ENCODE measurements around the gene GALR3.

The GALR3 gene

GRCh38 chr22:37790234-37790633, 32.9 kb upstream of the GALR3 start:
- no peak for TF ChIP-seq POLR2AphosphoS5 (IDR thresholded peaks at IDR 0.05; ENCODE audit: low read depth, low read length)
- no peak for TF ChIP-seq REST (IDR thresholded peaks at IDR 0.05; ENCODE audit: insufficient read depth in 1 of 2, low read depth in 2 of 2, low read length in 2 of 2)
- no peak for TF ChIP-seq FOXP2 (optimal IDR thresholded peaks at IDR 0.05; ENCODE audit: borderline replicate concordance, extremely low read depth, extremely low read length, insufficient read depth)
- no peak for TF ChIP-seq SIN3A (IDR thresholded peaks at IDR 0.05; ENCODE audit: borderline replicate concordance, insufficient read depth, low read length)
- no peak for TF ChIP-seq TAF1 (IDR thresholded peaks at IDR 0.05; ENCODE audit: borderline replicate concordance, insufficient read depth, low read length)

DNA sequence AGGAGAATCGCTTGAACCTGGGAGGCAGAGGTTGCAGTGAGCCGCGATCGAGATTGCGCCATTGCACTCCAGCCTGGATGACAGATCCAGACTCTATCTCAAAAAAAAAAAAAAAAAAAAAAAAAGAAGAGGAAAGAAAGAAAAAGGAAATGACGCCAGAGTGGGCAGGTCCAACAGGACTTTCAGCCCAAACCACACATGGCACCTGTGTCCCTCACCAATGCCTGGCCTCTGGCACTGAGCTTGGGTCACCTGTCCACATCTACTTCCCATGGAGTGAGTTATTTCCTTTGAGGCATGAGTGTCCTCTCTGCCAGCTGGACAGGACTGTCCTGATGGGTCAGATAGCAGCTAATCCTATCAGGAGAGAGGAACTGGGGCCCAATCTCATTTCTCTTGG, 30.7 kb upstream of the GALR3 start:
- TF ChIP-seq POLR2AphosphoS5 (IDR thresholded peaks at IDR 0.05; ENCODE audit: low read depth, low read length): no peak
- TF ChIP-seq REST (IDR thresholded peaks at IDR 0.05; ENCODE audit: insufficient read depth in 1 of 2, low read depth in 2 of 2, low read length in 2 of 2): no peak
- TF ChIP-seq SIN3A (IDR thresholded peaks at IDR 0.05; ENCODE audit: borderline replicate concordance, insufficient read depth, low read length): no peak
- no peak for TF ChIP-seq FOXP2 (optimal IDR thresholded peaks at IDR 0.05; ENCODE audit: borderline replicate concordance, extremely low read depth, extremely low read length, insufficient read depth)
- no peak for TF ChIP-seq TAF1 (IDR thresholded peaks at IDR 0.05; ENCODE audit: borderline replicate concordance, insufficient read depth, low read length)

DNA sequence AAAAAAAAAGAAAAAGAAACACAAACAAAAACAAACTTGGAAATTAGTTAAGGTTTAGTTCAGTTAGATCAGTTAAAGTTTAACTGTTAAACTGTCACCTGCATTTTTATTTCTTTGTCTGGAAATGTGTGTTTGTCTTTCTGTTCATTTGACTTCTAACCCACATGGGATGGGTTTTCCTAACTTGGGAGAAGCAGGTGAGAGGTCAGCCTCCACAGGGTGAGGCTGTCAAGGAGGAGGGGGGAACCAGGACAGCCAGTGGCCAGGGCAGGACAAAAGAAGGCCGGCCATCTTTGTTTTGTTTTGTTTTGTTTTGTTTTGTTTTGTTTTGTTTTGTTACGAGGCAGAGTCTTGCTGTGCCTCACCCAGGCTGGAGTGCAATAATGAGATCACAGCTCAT, 28.8 kb upstream of the GALR3 start:
- no peak for TF ChIP-seq FOXP2 (optimal IDR thresholded peaks at IDR 0.05; ENCODE audit: borderline replicate concordance, extremely low read depth, extremely low read length, insufficient read depth)
- no peak for TF ChIP-seq REST (IDR thresholded peaks at IDR 0.05; ENCODE audit: insufficient read depth in 1 of 2, low read depth in 2 of 2, low read length in 2 of 2)
- no peak for TF ChIP-seq POLR2AphosphoS5 (IDR thresholded peaks at IDR 0.05; ENCODE audit: low read depth, low read length)
- TF ChIP-seq TAF1 (IDR thresholded peaks at IDR 0.05; ENCODE audit: borderline replicate concordance, insufficient read depth, low read length): no peak
- no peak for TF ChIP-seq SIN3A (IDR thresholded peaks at IDR 0.05; ENCODE audit: borderline replicate concordance, insufficient read depth, low read length)

DNA sequence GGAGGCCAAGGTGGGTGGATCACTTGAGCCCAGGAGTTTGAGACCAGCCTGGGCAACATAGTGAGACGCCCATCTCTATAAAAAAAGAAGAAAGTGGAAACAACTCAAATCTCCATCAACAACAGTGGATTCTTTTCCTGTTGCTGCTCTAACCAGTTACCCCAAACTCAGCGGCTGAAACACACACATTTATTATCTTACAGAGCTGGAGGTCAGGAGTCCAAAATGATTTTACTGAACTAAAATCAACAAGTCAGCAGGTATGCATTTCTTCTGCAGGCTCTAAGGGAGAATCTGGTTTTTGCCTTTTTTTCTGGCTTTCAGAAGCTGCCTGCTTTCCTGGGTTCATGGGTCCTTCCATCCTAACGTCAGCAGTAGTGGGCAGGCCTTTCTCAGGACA, 27.1 kb upstream of the GALR3 start:
- no peak for TF ChIP-seq POLR2AphosphoS5 (IDR thresholded peaks at IDR 0.05; ENCODE audit: low read depth, low read length)
- TF ChIP-seq SIN3A (IDR thresholded peaks at IDR 0.05; ENCODE audit: borderline replicate concordance, insufficient read depth, low read length): no peak
- no peak for TF ChIP-seq REST (IDR thresholded peaks at IDR 0.05; ENCODE audit: insufficient read depth in 1 of 2, low read depth in 2 of 2, low read length in 2 of 2)
- no peak for TF ChIP-seq FOXP2 (optimal IDR thresholded peaks at IDR 0.05; ENCODE audit: borderline replicate concordance, extremely low read depth, extremely low read length, insufficient read depth)
- no peak for TF ChIP-seq TAF1 (IDR thresholded peaks at IDR 0.05; ENCODE audit: borderline replicate concordance, insufficient read depth, low read length)
